ENCODE results near the gene TMX3.

Gene TMX3

GRCh38 chr18:68705119-68705518 lies 9.8 kb downstream of the TMX3 start:
- DNase-seq: no peak

GRCh38 chr18:68703326-68703725 lies 11.6 kb downstream of the TMX3 start:
- DNase-seq: no peak

GRCh38 chr18:68701353-68701752 lies 13.6 kb downstream of the TMX3 start:
- DNase-seq: no peak

- DNase-seq: no peak
Measured at GRCh38 chr18:68699043-68699442, 15.9 kb downstream of the TMX3 start.

GRCh38 chr18:68696937-68697336 lies 18.0 kb downstream of the TMX3 start:
- no peak for DNase-seq

GRCh38 chr18:68694316-68694715 lies 20.6 kb downstream of the TMX3 start:
- DNase-seq: no peak

- DNase-seq: no peak
Measured at GRCh38 chr18:68693091-68693815, 21.7 kb downstream of the TMX3 start.

- DNase-seq: no peak
Measured at GRCh38 chr18:68679528-68679927, 35.4 kb downstream of the TMX3 start.

- no peak for DNase-seq
Measured at GRCh38 chr18:68676913-68677312, 38.0 kb downstream of the TMX3 start.

- no peak for DNase-seq
Measured at GRCh38 chr18:68667121-68667520, 47.8 kb downstream of the TMX3 start.

GRCh38 chr18:68666381-68666780 lies 48.5 kb downstream of the TMX3 start:
- DNase-seq: no peak

GRCh38 chr18:68665628-68666027 lies 49.3 kb downstream of the TMX3 start:
- no peak for DNase-seq

- DNase-seq: no peak
Measured at GRCh38 chr18:68662754-68663153, 52.2 kb downstream of the TMX3 start.

GRCh38 chr18:68660354-68661183 lies 54.3 kb downstream of the TMX3 start:
- no peak for DNase-seq

GRCh38 chr18:68648191-68648590 lies 66.7 kb downstream of the TMX3 start:
- DNase-seq: no peak

GRCh38 chr18:68642003-68642402 lies 72.9 kb downstream of the TMX3 start:
- DNase-seq: no peak

GRCh38 chr18:68640861-68641260 lies 74.0 kb downstream of the TMX3 start:
- no peak for DNase-seq

GRCh38 chr18:68638613-68639012 lies 76.3 kb downstream of the TMX3 start:
- no peak for DNase-seq

- no peak for DNase-seq
Measured at GRCh38 chr18:68627812-68628211, 87.1 kb downstream of the TMX3 start.

All from stimulated activated CD4-positive, alpha-beta T cell treated with anti-CD3 and anti-CD28 coated beads, Interleukin-2, amount 100 ng/mL, for 24 hours (primary cell).